ENCODE data around the gene VAC14. TPM values are rescaled to one million over a fixed set of nuclear protein-coding genes. Genes with fewer than 3 reads are reported as not detected.

The VAC14 gene
- total RNA-seq, 2 donors from 2014 or later: 22.1 to 26.5 TPM

DNA sequence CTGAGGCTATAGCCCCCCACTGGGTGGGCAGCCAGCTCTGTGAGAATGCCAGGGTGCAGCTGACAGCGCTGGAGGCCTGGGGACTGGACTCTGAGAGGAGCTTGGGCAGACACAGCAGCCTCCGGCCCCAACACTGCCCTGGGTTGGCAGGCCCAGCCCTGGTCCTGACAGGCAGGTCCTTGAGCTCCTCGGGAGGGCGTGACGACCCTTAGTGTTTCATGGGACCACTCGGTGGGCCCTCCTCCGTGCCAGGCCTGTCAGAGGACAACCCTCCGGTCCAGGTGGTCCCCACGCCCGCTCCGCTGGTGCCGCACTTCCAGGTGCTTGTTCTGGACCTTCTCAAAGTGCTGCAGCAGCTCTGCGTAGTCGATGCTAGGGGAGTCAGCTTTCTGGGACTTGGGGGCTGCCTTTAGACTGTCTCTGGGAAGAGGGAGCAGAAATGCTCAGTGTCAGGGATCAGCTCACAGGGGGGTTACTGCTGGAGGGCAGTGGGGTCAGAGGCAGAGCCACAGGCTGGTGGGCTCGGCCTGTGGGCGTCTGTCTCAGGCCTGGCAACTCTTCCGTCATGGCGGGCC is 113.2 kb downstream of the VAC14 start:
- Histone ChIP-seq H3K27ac (peak overlapping the region; percentile 85 to 93), H3K9me3 (no peaks in the 10 kb centered on the region), H3K36me3 (no peaks in the 10 kb centered on the region), H3K4me3 (no peak overlapping the region), H3K4me1 (peaks cover 0 to 92% of the 10 kb centered on the region in 2 donors), H3K27me3 (no peaks in the 10 kb centered on the region)
- DNase-seq (ENCODE audit: low spot score): no peak
- TF ChIP-seq, protein P1, sequence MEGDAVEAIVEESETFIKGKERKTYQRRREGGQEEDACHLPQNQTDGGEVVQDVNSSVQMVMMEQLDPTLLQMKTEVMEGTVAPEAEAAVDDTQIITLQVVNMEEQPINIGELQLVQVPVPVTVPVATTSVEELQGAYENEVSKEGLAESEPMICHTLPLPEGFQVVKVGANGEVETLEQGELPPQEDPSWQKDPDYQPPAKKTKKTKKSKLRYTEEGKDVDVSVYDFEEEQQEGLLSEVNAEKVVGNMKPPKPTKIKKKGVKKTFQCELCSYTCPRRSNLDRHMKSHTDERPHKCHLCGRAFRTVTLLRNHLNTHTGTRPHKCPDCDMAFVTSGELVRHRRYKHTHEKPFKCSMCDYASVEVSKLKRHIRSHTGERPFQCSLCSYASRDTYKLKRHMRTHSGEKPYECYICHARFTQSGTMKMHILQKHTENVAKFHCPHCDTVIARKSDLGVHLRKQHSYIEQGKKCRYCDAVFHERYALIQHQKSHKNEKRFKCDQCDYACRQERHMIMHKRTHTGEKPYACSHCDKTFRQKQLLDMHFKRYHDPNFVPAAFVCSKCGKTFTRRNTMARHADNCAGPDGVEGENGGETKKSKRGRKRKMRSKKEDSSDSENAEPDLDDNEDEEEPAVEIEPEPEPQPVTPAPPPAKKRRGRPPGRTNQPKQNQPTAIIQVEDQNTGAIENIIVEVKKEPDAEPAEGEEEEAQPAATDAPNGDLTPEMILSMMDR (IDR thresholded peaks at IDR 0.05): no peak

DNA sequence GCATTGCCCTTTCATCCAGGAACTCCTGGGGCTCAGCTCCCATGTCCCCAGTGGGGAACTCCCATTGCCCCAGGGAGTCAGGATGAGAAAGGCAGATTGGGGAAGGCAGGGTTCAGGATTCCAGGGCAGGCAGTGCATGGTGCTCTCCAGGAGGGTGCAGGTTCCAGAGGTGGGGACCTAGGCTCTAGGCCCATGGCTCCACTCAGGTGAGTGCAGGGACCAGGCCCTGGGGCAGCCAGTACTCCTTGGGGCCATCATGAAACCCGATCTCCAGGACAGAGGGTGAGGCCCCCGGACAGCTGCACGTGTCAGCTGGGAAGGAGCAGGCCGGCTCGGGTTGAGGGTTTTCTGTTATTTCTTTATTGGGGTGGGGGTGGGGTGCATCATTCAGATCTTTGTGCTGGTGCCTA is 113.9 kb downstream of the VAC14 start:
- peak overlapping the region; percentile 85 to 93 for H3K27ac ChIP-seq
- H3K4me3 ChIP-seq: no peak overlapping the region
- no peaks in the 10 kb centered on the region for H3K27me3 ChIP-seq
- no peaks in the 10 kb centered on the region for H3K36me3 ChIP-seq
- DNase-seq (ENCODE audit: low spot score): no peak
- TF ChIP-seq, protein P1 (IDR thresholded peaks at IDR 0.05): no peak
- H3K9me3 ChIP-seq: no peaks in the 10 kb centered on the region
- H3K4me1 ChIP-seq: peaks cover 0 to 92% of the 10 kb centered on the region in 2 donors

DNA sequence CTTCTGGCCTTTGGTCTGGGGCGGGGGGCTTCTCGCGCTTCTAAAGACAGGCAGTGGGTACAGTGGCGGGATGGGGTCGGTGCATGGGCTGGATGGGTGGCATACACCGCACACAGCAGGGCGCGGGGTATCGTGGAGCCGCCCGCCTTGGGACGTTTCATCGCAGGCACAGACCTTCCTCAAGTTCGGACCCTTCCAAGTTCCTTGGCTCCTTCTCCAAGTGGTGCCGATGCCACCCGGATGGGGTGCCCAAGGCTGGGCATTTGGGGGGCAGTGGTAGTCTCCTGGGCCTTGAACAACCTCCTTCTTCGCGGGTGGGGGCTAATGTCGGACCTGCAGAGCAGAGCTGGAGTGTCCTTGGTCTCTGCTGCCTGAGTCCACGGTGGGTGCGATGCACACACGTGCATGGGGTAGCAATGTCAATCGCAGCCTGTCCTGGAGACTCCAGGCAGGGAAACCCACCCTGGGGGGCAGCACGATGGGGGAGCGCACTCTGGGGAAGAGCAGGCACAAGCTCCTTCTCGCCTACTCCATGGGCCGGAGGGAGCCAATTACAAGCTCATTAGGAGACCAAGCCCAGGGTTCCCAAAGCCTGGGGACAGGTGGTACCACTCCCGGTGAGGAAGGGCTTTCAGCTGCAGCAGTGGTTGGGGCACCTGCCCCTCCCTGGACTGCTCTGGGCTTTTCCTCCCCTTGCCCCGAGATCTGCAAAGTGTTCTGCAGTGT is 114.4 kb downstream of the VAC14 start:
- H3K4me3 ChIP-seq: peak overlapping the region; percentile 7 to 71
- H3K36me3 ChIP-seq: no peaks in the 10 kb centered on the region
- no peak for DNase-seq (ENCODE audit: low spot score)
- H3K9me3 ChIP-seq: no peaks in the 10 kb centered on the region
- peak overlapping the region; percentile 85 to 93 for H3K27ac ChIP-seq
- TF ChIP-seq, protein P1 (IDR thresholded peaks at IDR 0.05): no peak
- no peaks in the 10 kb centered on the region for H3K27me3 ChIP-seq
- H3K4me1 ChIP-seq: peaks cover 0 to 92% of the 10 kb centered on the region in 2 donors

GRCh38 chr16:70685938-70686375 is 115.0 kb downstream of the VAC14 start, which contains the start of gene MTSS2:
Gene MTSS2, minus strand, starts transcription at chr16:70686053. Its CDS starts 262 bp downstream, at chr16:70685791.
- DNase-seq (ENCODE audit: low spot score): peak; percentile 75

GRCh38 chr16:70685061-70685937 is 115.7 kb downstream of the VAC14 start:
- Histone ChIP-seq H3K4me1 (peaks cover 0 to 92% of the 10 kb centered on the region in 2 donors), H3K36me3 (no peaks in the 10 kb centered on the region), H3K9me3 (no peaks in the 10 kb centered on the region), H3K27ac (peak overlapping the region; percentile 79 to 82), H3K4me3 (peak overlapping the region; percentile 71 to 75), H3K27me3 (no peaks in the 10 kb centered on the region)
- no peak for DNase-seq (ENCODE audit: low spot score)
- TF ChIP-seq, protein P1 (IDR thresholded peaks at IDR 0.05): no peak

More at GRCh38 chr16:70685938-70686375, 115.0 kb downstream of the VAC14 start, which contains the start of gene MTSS2:
- no peaks in the 10 kb centered on the region for H3K9me3 ChIP-seq
- peak within 1 kb of the TSS; percentile 71 to 75 for H3K4me3 ChIP-seq
- H3K36me3 ChIP-seq: no peaks in the 10 kb centered on the region
- peak within 1 kb of the TSS; percentile 85 to 93 for H3K27ac ChIP-seq
- no peaks in the 10 kb centered on the region for H3K27me3 ChIP-seq
- peaks cover 0 to 92% of the 10 kb centered on the region in 2 donors for H3K4me1 ChIP-seq
- TF ChIP-seq, protein P1 (IDR thresholded peaks at IDR 0.05): no peak

Measured in right atrium auricular region (tissue), 2 donors.